GM12801 (cell line): ENCODE results near the gene SEMA3E.

Source experiments
- CTCF ChIP-seq: IDR thresholded peaks from one replicate; pipeline ENCODE4 v1.5.1; 2011; ENCODE audit warnings: control low read depth; ENCODE audit not compliant: insufficient read length; ENCODE audit errors: extremely low read depth

Gene SEMA3E

GRCh38 chr7:83469491-83469890, 179.4 kb downstream of the SEMA3E start:
- TF ChIP-seq CTCF = no peak

GRCh38 chr7:83469076-83469475, 179.9 kb downstream of the SEMA3E start:
- TF ChIP-seq CTCF = no peak

- TF ChIP-seq CTCF = no peak
Measured at GRCh38 chr7:83468251-83468739, 180.6 kb downstream of the SEMA3E start.

GRCh38 chr7:83467493-83467892, 181.4 kb downstream of the SEMA3E start:
- no peak for TF ChIP-seq CTCF

GRCh38 chr7:83466956-83467355, 182.0 kb downstream of the SEMA3E start:
- no peak for TF ChIP-seq CTCF

- no peak for TF ChIP-seq CTCF
Measured at GRCh38 chr7:83466187-83466923, 182.6 kb downstream of the SEMA3E start.

GRCh38 chr7:83465643-83466042, 183.3 kb downstream of the SEMA3E start:
- no peak for TF ChIP-seq CTCF
